Epithelial cell of esophagus (primary cell): ENCODE measurements around the gene PTBP2.

Experiments used
- DNase-seq: peaks from one replicate; pipeline ENCODE4 v3.0.0; 2010; ENCODE audit warnings: low read depth
- H3K4me3 ChIP-seq: 2 replicates; pipeline ENCODE4 v1.5.1; 2011; ENCODE audit warnings: mild to moderate bottlenecking, low read length, control low read depth
- TF ChIP-seq, protein P1 (sequence below): IDR thresholded peaks from 2 replicates; pipeline ENCODE4 v1.5.1; 2011; ENCODE audit warnings: low read depth, mild to moderate bottlenecking, low read length, control low read depth, inconsistent platforms; ENCODE audit not compliant: insufficient read depth; ENCODE audit errors: missing control alignments

PTBP2 gene

DNA sequence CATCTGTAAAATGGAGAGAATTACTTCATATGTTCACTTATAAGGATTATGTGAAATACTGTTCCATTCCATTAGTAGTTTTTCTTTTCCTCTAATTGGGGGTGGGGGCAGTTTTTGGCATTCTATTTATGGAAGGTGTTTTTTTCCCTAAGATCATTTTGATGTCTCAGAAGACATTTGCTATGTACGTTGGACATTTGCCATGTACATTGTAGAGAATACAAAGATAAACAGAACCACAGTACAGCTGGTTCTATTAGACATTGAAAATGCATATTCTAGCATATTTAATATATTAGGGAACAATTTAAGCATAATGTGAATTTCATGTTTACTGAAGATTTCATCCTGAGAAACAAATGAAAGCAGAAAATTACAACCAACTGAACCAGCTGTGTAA lies 98.5 kb downstream of the PTBP2 start:
- no peak overlapping the region for H3K4me3 ChIP-seq

DNA sequence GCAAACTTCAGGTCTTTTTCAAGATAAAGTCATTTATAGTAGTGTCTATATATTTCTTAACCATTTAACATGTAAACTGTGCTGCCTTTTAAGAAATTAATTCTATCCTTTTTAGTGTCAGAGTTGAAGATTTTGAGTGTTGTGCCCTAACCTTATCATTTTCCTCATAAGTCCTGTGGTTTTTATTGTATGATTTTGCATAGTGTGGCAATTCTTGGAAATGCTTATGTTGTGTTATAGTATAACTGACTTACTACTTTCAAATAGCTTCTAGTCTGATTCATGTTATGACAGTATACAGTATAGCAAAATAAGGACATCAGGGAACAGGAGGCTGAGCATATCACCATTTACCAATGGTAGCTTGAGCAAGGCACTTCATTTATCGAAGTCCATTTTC lies 99.1 kb downstream of the PTBP2 start:
- H3K4me3 ChIP-seq = no peak overlapping the region
- DNase-seq = no peak
- TF ChIP-seq, protein P1, sequence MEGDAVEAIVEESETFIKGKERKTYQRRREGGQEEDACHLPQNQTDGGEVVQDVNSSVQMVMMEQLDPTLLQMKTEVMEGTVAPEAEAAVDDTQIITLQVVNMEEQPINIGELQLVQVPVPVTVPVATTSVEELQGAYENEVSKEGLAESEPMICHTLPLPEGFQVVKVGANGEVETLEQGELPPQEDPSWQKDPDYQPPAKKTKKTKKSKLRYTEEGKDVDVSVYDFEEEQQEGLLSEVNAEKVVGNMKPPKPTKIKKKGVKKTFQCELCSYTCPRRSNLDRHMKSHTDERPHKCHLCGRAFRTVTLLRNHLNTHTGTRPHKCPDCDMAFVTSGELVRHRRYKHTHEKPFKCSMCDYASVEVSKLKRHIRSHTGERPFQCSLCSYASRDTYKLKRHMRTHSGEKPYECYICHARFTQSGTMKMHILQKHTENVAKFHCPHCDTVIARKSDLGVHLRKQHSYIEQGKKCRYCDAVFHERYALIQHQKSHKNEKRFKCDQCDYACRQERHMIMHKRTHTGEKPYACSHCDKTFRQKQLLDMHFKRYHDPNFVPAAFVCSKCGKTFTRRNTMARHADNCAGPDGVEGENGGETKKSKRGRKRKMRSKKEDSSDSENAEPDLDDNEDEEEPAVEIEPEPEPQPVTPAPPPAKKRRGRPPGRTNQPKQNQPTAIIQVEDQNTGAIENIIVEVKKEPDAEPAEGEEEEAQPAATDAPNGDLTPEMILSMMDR = no peak

More for the DNA sequence above, 98.5 kb downstream of the PTBP2 start:
- TF ChIP-seq, protein P1 = no peak
- no peak for DNase-seq

DNA sequence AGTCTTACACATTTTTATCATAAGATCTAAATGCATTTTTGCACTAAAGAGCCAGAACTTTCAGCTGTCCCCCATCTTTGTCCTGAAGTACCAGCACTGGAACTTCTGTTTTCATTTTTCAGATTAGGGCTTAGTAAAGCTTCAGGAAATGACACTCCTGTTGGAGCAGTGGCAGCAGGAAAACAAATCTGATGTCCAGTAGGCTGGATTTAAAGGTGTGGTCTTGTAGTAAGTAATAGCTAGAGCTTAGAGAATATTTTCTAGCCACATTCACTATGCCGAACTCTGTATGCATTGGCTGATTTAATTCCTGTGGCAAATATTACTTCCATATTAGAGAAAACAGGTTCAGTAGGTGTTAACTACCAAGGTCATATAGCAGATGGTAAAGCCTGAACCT lies 103.6 kb downstream of the PTBP2 start:
- TF ChIP-seq, protein P1 = no peak
- no peak overlapping the region for H3K4me3 ChIP-seq
- no peak for DNase-seq

GRCh38 chr1:96825950-96826576 lies 104.5 kb downstream of the PTBP2 start:
- no peak overlapping the region for H3K4me3 ChIP-seq
- no peak for DNase-seq
- TF ChIP-seq, protein P1 = no peak

GRCh38 chr1:96833376-96833775 lies 111.8 kb downstream of the PTBP2 start:
- DNase-seq = no peak
- TF ChIP-seq, protein P1 = no peak
- no peak overlapping the region for H3K4me3 ChIP-seq

DNA sequence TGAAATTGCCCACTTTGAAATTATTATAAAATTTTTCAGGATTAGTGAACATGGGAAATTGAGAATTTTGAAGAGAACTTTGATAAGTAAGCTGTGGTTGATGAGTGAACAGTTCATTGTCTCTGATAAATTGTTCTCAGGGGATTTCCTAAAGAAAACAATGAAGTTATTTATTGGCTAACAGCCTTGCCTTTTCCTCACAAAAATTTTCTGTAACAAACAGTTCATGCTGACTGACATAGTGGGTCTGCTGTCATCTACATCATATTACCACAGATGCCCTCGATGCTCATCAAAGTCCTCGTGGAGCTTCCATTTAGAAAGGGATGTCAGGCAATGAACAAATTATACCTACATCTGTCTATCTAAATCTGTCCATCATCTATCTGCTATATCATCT lies 113.4 kb downstream of the PTBP2 start:
- no peak overlapping the region for H3K4me3 ChIP-seq
- no peak for DNase-seq
- TF ChIP-seq, protein P1 = no peak
